Left kidney (tissue), 2 donors: ENCODE data around the gene FEV. TPM values are rescaled to one million over a fixed set of nuclear protein-coding genes. Genes with fewer than 3 reads are reported as not detected.
A peak's percentile ranks its signal among the peaks of the same experiment; 100 is the strongest.
"Not testable (repeated sequence)": the region's sequence is repeated elsewhere in the genome, so short reads cannot be mapped to it uniquely, and the experiment has no call there.

Experiments
- DNase-seq: peaks from one replicate; pipeline ENCODE4 v3.0.0-alpha.2; 2013
- polyA plus RNA-seq: library from polyadenylated mRNA; unstranded; fragments of 120-200 nt; gene quantifications from one replicate; pipeline ENCODE4 v1.2.1, GENCODE V29; 2013; ENCODE audit not compliant: insufficient read length

Gene FEV
- polyA plus RNA-seq, 1 donor, result not detected

- DNase-seq, result no peak
These were observed 9.8 kb downstream of the FEV start for GRCh38 chr2:218975060-218975777.

DNA sequence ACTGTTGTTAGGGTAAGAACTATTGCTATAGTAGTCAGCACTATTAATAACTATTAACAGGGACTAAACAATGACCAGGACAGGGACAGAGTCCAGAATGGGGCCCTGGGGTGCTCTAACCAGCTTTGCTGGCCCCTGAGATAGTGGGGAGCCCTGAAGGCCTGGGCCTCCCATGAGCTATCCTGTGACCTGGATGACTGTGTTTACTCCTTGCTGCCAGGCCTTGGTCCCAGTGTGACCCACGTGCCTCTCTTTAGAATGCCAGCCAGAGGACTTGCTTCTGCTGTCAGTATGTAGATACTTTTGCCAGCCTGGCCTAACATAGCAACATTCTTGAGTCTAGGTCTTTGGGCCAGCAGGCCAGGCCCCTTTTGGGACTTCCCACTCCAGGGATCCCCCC is 14.1 kb downstream of the FEV start:
- DNase-seq, result no peak

DNA sequence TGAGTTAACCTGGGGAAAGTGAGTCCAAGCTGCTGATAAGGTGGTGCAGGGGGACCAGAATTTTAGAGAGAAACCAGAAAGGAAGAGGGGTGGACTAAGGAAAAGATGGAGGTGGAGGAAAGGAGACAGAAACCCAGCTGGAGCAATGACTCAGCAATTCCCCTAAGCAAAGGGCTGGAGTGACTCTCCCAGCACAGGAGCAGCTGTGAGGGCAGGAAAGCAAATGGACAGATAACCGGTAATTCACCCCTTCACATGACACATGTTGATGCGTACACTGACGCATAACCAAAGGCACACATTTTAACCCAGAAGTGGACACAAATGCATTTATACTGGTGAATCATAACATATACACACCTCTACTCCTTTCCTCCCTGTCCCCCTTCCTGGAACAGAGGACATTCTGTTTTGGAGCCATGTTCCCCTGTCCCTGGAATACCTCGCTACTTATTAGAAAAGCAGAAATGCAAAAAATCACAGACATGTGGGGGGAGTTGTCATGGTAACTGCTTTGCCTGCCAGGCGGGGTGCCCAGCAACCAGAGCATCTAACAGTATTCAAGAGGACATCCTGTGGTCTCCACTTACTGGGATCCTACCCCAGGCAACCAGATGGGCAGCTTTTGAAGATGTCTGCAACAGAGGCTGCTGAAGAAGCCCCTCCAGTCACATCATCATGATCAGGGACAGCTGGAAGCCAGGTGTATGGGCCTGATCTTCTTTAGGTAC is 20.8 kb downstream of the FEV start:
- DNase-seq, result no peak

GRCh38 chr2:218963601-218964000 is 21.4 kb downstream of the FEV start:
- DNase-seq, result no peak

DNA sequence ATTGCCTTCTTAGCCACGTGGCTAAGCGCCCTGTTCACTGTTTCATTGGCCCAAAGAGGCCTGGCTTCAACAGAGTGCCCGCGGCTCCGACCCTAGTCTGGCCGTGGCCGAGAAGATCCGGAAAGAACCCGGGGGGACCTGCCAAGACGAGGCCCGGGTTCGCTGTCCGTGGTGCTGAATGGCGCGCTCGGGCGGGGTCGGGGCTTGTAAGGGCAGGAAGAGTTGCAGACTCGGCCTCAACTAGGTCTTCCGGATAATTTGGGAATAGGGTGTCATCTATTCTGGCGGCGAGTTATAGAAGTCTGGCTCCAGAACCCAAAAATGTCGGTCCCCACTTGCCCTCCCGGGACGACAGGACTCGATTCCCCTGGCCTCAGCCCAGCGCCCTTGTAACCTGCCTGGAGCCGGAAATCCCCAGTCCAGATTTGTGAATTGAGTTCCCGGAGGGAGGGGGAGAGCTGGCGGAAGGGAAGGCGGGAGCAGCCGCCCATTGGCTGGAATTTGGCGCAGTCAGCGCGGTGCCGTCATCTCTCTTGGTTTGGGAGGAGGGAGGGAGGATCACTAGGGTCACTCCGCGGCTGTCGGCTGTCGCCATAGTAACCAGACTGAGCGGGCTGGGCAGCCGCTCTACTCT is 22.0 kb downstream of the FEV start:
- peak; percentile 83 for DNase-seq

DNA sequence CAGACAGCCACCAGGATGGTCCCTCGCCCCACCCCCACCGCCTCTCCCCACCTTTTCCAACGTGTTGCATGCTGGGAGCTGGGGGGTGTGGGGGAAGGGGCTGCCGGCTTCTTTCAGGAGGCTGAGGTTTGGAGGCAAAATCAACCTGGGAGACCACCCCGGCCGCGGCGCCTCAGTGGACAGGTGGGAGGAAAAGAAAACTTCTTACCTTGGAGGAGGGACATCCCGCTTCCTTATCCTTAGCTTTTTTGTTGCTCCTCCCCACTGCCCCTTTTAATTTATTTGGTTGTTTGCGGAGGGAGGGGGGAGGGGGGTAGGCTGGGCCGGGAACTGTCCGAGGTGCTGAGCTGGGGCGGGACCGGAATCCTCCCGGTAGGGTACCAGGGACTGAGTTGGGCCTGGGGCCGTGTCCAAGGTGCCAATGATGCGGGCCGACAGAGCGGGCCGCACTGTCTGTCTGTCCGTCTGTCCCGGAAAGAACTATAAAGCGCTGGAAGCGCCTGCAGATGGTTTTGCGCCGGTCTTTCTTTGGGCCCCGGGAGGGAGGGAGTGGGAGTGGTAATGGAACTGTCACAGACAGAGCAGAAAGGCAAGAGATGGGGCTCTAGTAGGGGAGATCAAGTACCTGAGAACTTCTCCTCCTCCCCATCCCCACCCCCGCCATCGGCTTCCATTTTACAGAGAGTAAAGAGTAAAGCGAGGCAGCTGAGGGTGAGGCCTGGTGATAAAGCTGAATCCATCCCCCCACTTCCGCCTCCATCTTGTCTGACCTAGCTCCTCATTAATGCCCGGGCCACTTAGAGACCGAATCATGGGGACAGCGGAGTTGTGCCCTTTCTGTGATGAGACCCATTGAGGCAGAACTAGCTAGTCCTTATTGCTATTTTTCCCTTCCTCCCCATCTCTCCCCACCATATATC is 23.1 kb downstream of the FEV start:
- DNase-seq, result no peak

DNA sequence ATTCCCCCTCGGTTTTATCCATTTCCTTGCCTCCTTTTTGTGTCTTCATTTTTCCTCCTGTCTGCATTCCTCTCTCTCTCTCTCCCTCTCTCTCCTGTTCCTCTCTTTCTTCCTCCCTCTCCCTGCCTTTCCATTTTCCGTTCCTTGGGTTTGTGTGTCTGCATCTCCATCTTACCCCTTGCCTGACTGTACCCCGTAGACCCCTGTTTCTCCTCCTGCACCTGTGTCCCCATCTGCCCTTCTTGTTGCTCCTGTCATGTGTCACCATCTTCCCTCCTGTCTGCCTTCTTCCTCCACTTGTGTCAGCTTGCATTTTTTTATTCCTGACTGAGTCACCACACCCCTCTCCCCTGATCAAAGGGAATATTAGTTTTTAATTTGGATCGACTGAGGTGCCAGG is 23.8 kb downstream of the FEV start:
- no peak for DNase-seq

DNA sequence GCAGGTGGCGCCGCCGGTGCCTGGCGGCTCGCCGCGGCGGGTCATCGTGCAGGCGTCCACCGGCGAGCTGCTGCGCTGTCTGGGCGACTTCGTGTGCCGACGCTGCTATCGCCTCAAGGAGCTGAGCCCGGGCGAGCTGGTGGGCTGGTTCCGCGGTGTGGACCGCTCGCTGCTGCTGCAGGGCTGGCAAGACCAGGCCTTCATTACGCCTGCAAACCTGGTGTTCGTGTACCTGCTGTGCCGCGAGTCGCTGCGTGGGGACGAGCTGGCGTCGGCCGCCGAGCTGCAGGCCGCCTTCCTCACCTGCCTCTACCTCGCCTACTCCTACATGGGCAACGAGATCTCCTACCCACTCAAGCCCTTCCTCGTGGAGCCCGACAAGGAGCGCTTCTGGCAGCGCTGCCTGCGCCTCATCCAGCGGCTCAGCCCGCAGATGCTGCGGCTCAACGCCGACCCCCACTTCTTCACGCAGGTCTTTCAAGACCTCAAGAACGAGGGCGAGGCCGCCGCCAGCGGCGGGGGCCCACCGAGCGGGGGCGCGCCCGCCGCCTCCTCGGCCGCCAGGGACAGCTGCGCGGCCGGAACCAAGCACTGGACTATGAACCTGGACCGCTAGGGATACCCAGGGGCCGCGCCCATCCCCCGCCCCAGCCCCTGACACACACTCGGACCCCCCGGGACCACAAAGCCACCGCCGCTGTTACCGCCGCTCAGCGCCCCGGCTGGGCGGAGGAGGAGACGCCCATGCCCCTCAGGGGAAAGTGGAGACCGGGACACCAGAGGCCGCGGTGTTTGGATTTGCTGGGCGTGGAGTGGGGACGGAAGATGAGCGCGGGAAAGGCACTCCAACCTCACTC is 24.4 kb downstream of the FEV start:
- DNase-seq, result no peak

DNA sequence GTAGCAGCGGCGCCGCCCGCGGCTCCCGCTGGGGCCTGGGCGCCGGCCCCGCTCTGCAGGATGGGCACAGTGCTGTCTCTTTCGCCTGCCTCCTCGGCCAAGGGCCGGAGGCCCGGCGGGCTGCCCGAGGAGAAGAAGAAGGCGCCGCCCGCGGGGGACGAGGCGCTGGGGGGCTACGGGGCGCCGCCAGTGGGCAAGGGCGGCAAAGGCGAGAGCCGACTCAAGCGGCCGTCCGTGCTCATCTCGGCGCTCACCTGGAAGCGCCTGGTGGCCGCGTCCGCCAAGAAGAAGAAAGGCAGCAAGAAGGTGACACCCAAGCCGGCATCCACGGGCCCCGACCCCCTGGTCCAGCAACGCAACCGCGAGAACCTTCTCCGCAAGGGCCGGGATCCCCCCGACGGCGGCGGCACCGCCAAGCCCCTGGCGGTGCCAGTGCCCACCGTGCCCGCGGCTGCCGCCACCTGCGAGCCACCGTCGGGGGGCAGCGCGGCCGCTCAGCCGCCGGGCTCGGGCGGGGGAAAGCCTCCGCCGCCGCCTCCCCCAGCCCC is 25.1 kb downstream of the FEV start:
- DNase-seq, result no peak

GRCh38 chr2:218959141-218959731 is 25.7 kb downstream of the FEV start, which contains the start of gene CDK5R2:
Gene CDK5R2 (plus strand): TSS chr2:218959666. CDS start chr2:218959821, 155 bp downstream.
- peak; percentile 89 for DNase-seq

- no peak for DNase-seq
These were observed 26.7 kb downstream of the FEV start for GRCh38 chr2:218958276-218958675.

- DNase-seq, result no peak
These were observed 27.3 kb downstream of the FEV start for GRCh38 chr2:218957671-218958070.

GRCh38 chr2:218956039-218956438 is 28.9 kb downstream of the FEV start:
- DNase-seq, result no peak

DNA sequence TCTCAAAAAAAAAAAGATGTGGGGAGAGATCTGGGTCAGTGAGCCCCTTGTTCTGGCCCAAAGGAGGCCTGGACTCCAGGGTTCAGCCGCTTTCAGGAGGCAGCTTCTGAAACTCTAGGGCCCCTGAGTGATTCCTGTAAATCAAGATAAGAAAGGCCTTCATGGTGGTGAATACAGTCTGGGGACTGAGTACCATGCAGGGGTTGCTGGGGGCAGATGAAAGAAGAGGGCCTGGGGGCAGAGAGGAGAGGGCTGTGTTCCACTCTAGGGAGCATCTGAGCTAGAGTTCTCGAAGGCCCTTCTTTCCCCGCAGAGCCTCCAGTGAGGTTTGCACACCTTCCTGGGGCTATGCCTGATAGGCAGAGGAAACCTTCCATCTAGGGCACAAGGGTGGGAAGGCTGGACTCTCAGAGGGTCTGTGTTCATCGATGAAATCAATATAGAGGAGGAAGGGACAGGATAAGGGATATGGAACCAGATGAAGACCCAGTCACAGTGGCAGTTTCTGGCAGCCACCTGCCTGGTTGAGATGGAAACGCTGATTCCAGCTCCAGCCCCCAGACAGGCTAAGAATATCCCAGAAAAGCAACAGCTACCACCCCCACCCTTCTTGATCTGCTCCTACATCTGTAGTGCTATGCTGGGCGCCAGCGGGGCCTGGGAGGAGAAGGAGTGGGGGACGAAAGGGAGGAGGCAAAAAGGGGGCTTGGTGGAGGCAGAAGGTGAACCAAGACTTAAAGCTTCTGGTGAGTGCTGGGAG is 30.3 kb downstream of the FEV start:
- DNase-seq, result no peak

DNA sequence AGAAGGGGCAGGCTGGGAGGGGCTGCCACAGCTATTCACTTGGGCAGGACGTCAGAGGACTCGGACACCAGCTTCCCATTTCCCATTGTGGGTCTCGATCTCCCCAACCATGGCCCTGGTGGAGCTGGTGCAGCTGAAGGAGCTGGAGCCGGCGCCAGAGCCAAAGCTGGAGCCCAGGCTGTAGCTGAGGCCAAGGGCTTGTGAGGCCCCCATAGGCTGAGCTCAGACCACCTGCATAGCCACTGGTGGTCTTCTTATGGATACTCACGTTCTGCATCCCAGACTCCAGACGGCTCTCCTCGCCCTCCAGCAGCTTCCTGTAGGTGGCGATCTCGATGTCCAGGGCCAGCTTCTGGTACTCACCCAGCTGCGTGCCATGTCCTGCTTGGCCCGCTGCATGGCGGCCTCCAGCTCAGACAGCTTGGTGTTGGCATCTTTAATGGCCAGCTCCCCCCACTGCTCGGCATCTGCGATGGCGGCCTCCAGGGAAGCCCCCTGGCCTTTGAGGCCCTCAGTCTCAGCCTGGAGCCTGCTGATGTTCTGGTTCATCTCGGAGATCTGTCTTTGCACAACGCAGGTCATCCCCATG is 31.5 kb downstream of the FEV start:
- DNase-seq, result no peak

DNA sequence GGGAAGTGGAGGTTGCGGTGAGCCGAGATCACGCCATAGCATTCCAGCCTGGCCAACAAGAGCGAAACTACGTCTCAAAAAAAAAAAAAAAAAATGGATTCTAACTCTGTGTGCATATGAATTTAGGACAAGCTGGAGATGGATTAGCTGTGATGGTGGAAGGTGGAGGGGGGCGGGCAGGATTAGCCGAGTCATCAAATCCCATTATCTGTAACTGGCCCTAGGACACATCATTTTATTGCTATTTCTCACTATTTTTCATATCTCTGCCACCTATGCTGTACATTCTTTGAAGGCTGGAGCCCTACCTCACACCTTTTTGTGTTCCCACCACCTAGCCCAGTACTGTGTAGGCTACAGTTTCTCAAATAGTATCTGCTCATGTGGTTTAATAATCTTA is 32.8 kb downstream of the FEV start:
- DNase-seq, result no peak

GRCh38 chr2:218946621-218947020 is 38.4 kb downstream of the FEV start:
- DNase-seq, result no peak

DNA sequence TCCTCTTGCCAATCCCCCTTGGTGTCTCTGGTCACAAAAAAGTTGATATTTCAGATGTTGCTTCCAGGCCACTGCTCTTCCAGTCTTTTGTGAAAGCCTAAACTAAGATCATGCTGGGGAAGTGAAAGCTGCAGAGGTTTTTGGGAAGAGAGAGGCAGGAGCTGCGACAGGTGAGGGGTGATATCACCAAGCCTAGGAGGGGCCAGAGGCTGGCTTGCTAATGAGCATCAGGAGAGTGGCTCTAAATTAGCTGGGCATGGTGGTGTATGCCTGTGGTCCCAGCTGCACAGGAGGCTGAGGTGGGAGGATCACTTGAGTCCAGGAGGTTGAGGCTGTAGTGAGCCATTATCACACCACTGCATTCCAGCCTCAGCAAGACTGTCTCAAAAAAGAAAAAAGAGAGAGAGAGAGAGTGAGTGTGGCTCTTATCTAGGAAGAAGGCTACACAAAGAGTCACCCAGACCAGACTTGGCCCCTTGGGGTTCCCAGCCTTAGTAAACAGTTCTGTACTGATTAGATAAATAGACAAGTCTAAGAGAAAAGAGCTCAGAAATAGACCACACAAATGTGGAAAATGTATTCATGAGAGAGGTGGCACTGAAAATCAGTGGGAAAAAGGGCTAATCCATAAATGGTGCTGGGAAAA is 40.1 kb downstream of the FEV start:
- no peak for DNase-seq

GRCh38 chr2:218931751-218932150 is 53.2 kb downstream of the FEV start:
- DNase-seq, result not testable (repeated sequence)
